HG03097 (cell line): ENCODE measurements around the gene SPEM2.

Experiments used
- ATAC-seq: cut with Tn5 transposase; IDR thresholded peaks from one replicate; pipeline ENCODE4 v1.9.1; 2021; ENCODE audit not compliant: unreplicated experiment, low FRiP score

The SPEM2 gene

GRCh38 chr17:7403727-7403976 lies 21.8 kb upstream of the SPEM2 start:
- no peak for ATAC-seq

GRCh38 chr17:7403977-7404736 lies 21.3 kb upstream of the SPEM2 start, which contains the start of gene TMEM256:
Gene TMEM256, minus strand, starts transcription at chr17:7404097. Its CDS starts 13 bp downstream, at chr17:7404084.
- peak; percentile 87 for ATAC-seq

GRCh38 chr17:7404737-7405349 lies 20.6 kb upstream of the SPEM2 start:
- ATAC-seq, result peak; percentile 2

GRCh38 chr17:7405350-7406234 lies 19.8 kb upstream of the SPEM2 start:
- no peak for ATAC-seq

- no peak for ATAC-seq
Measured at GRCh38 chr17:7406235-7406825, 19.1 kb upstream of the SPEM2 start.

GRCh38 chr17:7407082-7407481 lies 18.3 kb upstream of the SPEM2 start:
- no peak for ATAC-seq

- no peak for ATAC-seq
Measured at GRCh38 chr17:7407485-7408251, 17.7 kb upstream of the SPEM2 start, which contains the start of gene NLGN2. Gene NLGN2, plus strand, starts transcription at chr17:7407845. Its CDS starts 411 bp downstream, at chr17:7408256.

GRCh38 chr17:7408252-7408727 lies 17.1 kb upstream of the SPEM2 start:
- no peak for ATAC-seq

GRCh38 chr17:7408863-7409262 lies 16.6 kb upstream of the SPEM2 start:
- ATAC-seq, result no peak

- ATAC-seq, result no peak
Measured at GRCh38 chr17:7409716-7410115, 15.7 kb upstream of the SPEM2 start.

- no peak for ATAC-seq
Measured at GRCh38 chr17:7410634-7411426, 14.6 kb upstream of the SPEM2 start.

GRCh38 chr17:7411427-7411750 lies 14.0 kb upstream of the SPEM2 start:
- no peak for ATAC-seq

GRCh38 chr17:7413346-7413985 lies 11.9 kb upstream of the SPEM2 start:
- no peak for ATAC-seq

GRCh38 chr17:7414837-7415236 lies 10.6 kb upstream of the SPEM2 start:
- ATAC-seq, result no peak

- no peak for ATAC-seq
Measured at GRCh38 chr17:7415784-7416183, 9.6 kb upstream of the SPEM2 start.

- ATAC-seq, result no peak
Measured at GRCh38 chr17:7416323-7416722, 9.1 kb upstream of the SPEM2 start.

GRCh38 chr17:7417056-7417655 lies 8.3 kb upstream of the SPEM2 start:
- ATAC-seq, result no peak

- ATAC-seq, result no peak
Measured at GRCh38 chr17:7418472-7419152, 6.8 kb upstream of the SPEM2 start.
